Brain microvascular endothelial cell (primary cell): ENCODE data around the gene CLDN20.
"Not testable (repeated sequence)": the region's sequence is repeated elsewhere in the genome, so short reads cannot be mapped to it uniquely, and the experiment has no call there.

Experiments
- DNase-seq: peaks from one replicate; pipeline ENCODE4 v3.0.0-alpha.2; 2020
- H3K27ac ChIP-seq: fragments of 250-450 bp; sonication (Bioruptor Pico); 2 replicates; pipeline ENCODE4 v1.5.1; 2020; ENCODE audit warnings: mild to moderate bottlenecking, moderate library complexity
- H3K27me3 ChIP-seq: fragments of 250-450 bp; sonication (Bioruptor Pico); replicated peaks from 2 replicates; pipeline ENCODE4 v1.5.1; 2020; ENCODE audit warnings: mild to moderate bottlenecking
- H3K36me3 ChIP-seq: fragments of 250-450 bp; sonication (Bioruptor Pico); replicated peaks from 2 replicates; pipeline ENCODE4 v1.5.1; 2020; ENCODE audit warnings: mild to moderate bottlenecking
- H3K4me3 ChIP-seq: 2 replicates; pipeline ENCODE4 v1.5.1; 2011; ENCODE audit warnings: low read depth, mild to moderate bottlenecking, control low read depth, low read length, moderate library complexity
- in situ Hi-C: cut with HindIII; loops from 2 replicates; pipeline ENCODE4 v1.10.0; 2017; ENCODE audit warnings: low sequenced_read_pairs, low pct_ligation_motif_present
- TF ChIP-seq, protein P1 (sequence below): IDR thresholded peaks from 2 replicates; pipeline ENCODE4 v1.5.1; 2011; ENCODE audit warnings: low read depth, mild to moderate bottlenecking, moderate library complexity, low read length, control low read depth, inconsistent platforms; ENCODE audit errors: missing control alignments

CLDN20 gene

DNA sequence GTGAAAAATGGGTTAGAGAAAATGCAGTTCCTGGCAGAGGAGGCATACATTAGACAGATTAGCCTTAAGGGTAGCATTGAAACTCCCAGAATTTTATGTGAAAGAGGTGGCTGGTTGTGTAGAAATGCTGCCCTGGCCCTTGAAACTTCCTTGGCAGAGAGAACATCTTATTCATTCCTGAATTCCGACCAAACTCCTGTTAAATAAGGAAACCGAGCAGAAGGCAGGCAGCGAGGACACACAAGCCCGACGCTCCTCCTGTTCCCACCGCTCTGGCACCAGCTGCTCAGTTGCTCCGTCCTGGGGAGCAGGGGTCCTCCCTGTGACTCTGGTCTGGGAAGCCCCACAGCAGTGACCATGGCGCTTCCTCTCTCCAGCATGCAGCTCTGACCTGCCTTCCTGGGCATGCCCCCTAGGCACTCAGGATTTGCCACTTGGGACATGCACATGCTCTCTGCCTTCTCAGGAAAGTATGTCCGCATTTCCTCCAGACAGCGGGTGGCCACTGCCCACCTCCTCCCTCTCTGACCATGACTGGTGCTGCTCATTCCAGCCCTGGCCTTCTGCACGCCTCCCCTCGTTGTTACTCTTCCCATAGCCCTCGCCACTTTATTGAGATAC, 35.2 kb upstream of the CLDN20 start:
- H3K36me3 ChIP-seq = no peaks in the 10 kb centered on the region
- in situ Hi-C loops = no loop called here
- TF ChIP-seq, protein P1, sequence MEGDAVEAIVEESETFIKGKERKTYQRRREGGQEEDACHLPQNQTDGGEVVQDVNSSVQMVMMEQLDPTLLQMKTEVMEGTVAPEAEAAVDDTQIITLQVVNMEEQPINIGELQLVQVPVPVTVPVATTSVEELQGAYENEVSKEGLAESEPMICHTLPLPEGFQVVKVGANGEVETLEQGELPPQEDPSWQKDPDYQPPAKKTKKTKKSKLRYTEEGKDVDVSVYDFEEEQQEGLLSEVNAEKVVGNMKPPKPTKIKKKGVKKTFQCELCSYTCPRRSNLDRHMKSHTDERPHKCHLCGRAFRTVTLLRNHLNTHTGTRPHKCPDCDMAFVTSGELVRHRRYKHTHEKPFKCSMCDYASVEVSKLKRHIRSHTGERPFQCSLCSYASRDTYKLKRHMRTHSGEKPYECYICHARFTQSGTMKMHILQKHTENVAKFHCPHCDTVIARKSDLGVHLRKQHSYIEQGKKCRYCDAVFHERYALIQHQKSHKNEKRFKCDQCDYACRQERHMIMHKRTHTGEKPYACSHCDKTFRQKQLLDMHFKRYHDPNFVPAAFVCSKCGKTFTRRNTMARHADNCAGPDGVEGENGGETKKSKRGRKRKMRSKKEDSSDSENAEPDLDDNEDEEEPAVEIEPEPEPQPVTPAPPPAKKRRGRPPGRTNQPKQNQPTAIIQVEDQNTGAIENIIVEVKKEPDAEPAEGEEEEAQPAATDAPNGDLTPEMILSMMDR = no peak
- H3K27ac ChIP-seq = no peak overlapping the region
- H3K4me3 ChIP-seq = no peak overlapping the region
- H3K27me3 ChIP-seq = no peaks in the 10 kb centered on the region
- no peak for DNase-seq

DNA sequence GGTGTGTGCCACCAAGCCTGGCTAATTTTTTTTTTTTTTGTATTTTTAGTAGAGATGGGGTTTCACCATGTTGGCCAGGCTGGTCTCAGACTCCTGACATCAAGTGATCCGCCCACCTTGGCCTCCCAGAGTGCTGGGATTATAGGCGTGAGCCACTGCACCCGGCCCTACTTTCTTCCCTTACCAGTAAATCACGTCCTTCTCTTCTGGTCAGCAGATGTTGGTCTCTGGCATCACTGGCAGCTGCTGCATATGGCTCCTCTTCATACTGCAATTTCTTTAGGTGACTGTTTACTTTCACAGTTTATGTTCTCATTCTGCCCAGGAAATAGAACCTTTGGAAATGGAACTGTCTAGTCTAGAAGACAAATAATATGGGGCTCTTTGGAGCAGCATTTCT, 32.8 kb upstream of the CLDN20 start:
- H3K36me3 ChIP-seq, H3K4me3 ChIP-seq, H3K27me3 ChIP-seq, in situ Hi-C loops, DNase-seq, H3K27ac ChIP-seq: not testable (repeated sequence)

DNA sequence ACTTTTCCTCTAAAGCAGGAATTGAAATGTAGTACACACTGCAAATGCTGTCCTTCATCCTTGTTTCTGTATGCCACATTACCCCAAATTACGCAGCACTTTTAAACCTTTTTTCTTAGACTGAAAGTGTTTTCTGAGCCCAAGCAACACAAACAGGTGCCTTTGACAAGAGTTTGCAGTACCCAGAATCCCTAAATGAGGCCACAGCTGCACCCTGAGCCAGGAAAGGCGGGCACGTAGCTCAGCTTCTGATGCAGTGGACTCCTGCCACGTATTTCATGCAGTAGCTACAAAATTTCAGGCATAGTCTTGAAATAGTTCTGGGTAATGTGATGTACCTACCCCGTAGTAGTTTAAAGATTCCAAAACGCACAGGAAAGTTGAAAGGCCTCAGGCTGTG, 31.0 kb upstream of the CLDN20 start:
- no peak for DNase-seq
- in situ Hi-C loops = no loop called here
- Histone ChIP-seq H3K36me3 (no peaks in the 10 kb centered on the region), H3K4me3 (no peak overlapping the region), H3K27me3 (no peaks in the 10 kb centered on the region), H3K27ac (no peak overlapping the region)
- TF ChIP-seq, protein P1 = no peak

DNA sequence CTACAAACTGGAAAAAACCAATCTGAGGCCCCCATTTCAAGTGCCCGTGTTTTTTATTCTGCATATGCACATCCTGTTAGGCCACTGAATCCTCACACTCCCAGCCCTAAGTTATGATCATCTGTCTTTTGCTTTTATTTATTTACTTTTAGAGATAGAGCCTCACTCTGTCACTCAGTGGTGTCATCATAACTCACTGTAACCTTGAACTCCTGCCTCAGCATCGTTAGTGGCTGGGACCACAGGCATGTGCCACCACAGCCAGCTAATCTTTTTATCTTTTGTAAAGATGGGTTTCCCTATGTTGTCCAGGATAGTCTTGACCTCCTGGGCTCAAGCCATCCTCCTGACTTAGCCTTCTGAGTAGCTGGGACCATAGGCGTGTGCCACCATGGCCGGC, 29.6 kb upstream of the CLDN20 start:
- Histone ChIP-seq H3K27ac (no peak overlapping the region), H3K36me3 (no peaks in the 10 kb centered on the region), H3K4me3 (no peak overlapping the region), H3K27me3 (no peaks in the 10 kb centered on the region)
- in situ Hi-C loops = no loop called here
- TF ChIP-seq, protein P1 = no peak
- no peak for DNase-seq

DNA sequence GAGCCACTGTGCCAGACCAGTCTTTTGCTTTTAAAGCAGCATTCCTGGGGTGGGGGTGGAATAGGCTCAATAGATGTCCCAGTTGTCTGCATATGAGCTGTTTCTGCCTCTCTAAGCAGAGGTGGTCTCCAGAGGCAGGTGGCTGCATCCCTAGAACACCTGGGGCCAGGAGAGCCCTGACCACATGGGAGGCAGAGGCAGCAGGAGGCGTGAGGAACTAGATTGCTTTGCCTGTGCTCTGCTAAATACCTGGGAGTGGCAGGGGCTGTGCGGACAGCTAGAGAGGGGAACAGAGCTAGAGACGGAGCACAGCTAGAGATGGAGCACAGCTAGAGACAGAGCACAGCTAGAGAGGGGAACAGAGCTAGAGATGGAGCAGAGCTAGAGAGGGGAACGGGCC, 29.1 kb upstream of the CLDN20 start:
- H3K27me3 ChIP-seq = no peaks in the 10 kb centered on the region
- no peak overlapping the region for H3K4me3 ChIP-seq
- no peaks in the 10 kb centered on the region for H3K36me3 ChIP-seq
- TF ChIP-seq, protein P1 = no peak
- H3K27ac ChIP-seq = no peak overlapping the region
- DNase-seq = no peak
- in situ Hi-C loops = no loop called here

DNA sequence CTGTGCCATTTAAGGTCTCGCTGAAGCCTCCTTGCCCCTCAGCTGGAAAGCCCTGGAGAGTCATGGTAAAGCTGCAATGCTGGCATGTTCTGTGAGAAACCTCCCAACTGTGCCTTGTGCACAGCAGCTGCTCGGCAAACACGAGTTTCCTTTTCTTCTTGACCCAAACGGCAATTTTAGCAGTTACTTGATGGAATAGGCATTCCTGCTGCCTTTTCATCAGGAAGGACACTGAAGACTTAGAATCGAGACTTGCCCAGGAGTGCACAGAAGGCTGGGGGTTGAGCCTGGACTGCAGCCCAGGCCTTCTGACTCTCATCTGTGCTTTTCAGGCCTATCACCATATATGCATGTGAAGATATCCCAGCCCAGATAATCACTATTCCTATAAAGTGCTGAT, 28.7 kb upstream of the CLDN20 start:
- in situ Hi-C loops = no loop called here
- Histone ChIP-seq H3K27me3 (no peaks in the 10 kb centered on the region), H3K36me3 (no peaks in the 10 kb centered on the region), H3K4me3 (no peak overlapping the region), H3K27ac (no peak overlapping the region)
- no peak for DNase-seq
- TF ChIP-seq, protein P1 = no peak
